ENCODE data around the gene PLXNB2.

DNA sequence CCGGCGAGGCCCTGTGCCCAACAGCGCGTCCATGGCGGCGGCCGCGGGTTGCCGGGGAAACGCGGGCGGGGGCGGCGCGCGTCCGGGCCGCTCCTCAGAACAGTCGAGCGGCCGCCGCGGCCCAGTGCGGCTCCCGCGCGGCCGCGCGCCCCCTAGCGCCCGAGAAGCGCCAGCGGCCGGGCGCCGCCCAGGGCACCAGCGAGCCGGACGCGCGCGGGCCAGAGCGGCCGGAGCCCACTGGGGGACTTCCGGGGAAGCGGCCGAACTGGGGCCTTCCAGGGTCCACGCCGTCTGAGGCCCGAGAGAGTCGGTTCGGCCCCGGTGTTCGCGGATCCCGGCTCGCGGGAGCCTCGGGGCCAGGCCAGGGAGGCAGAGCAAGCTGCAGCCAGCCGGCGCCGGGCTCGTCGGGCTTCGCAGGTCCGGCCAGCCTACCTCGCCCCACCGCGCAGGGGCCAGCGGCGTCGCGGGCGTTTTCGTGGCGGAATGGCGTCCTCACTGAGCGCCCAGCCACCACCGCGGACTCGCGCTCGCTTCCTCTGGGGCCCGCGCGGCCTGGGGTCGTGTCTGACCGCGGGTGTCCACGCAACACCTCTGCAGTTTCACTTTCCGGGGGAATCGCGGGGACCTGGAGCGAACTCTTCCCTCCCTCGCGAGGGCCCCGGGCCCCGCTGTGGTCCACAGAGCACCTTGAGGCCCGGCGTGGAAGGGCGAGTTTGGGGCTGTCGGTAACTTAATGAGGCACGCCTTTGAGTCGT, 19.7 kb upstream of the PLXNB2 start, which contains the start of gene DENND6B:
- TF ChIP-seq TOX (CRISPR knock-in tag; IDR thresholded peaks at IDR 0.05; ENCODE audit: borderline replicate concordance) (no peak), CSDC2 (CRISPR knock-in tag; IDR thresholded peaks at IDR 0.05) (peak; percentile 73; the same call in 1 of the 2 replicates), PPARA (CRISPR knock-in tag; IDR thresholded peaks at IDR 0.05; ENCODE audit: borderline replicate concordance) (no peak)
